Caco-2 (cell line): ENCODE results near the gene CENPVL1. TPM values are rescaled to one million over a fixed set of nuclear protein-coding genes. Genes with fewer than 3 reads are reported as not detected.

Experiments used
- BruUV-seq: library from RNA; stranded (reverse); fragments of 400-500 nt; replicated peaks from 2 replicates; lab custom pipeline; 2021; lab: Mats Ljungman, UMichigan
- CTCF ChIA-PET: fragments of 300-600 bp; sonication (Branson Sonifier 250); formaldehyde crosslinking; loops from one replicate; lab custom pipeline; 2022; ENCODE audit warnings: antibody characterized with exemption; lab: Charles Lee
- POLR2A ChIA-PET: fragments of 300-600 bp; sonication (Branson Sonifier 250); formaldehyde crosslinking; loops from one replicate; lab custom pipeline; 2022; ENCODE audit warnings: antibody characterized with exemption; lab: Charles Lee
- DNase-seq, 2 experiments: peaks; one replicate each; pipeline versions ENCODE4 v3.0.0 to v3.0.0-alpha.2; 2020 to 2022
- H3K27me3 ChIP-seq: replicated peaks from 2 replicates; pipeline ENCODE4 v1.6.0; 2011; ENCODE audit warnings: low read length; ENCODE audit not compliant: control insufficient read depth, insufficient read depth
- H3K36me3 ChIP-seq: 2 replicates; pipeline ENCODE4 v1.5.1; 2011; ENCODE audit warnings: low read length; ENCODE audit not compliant: control insufficient read depth, insufficient read depth
- H3K4me1 ChIP-seq: fragments of 250-450 bp; sonication (Bioruptor Pico); 2 replicates; pipeline ENCODE4 v1.5.1; 2020; ENCODE audit warnings: mild to moderate bottlenecking
- H3K4me3 ChIP-seq: 2 replicates; pipeline ENCODE4 v1.5.1; 2011; ENCODE audit warnings: low read depth, mild to moderate bottlenecking, control low read depth, low read length
- H3K9me3 ChIP-seq: fragments of 250-450 bp; sonication (Bioruptor Pico); 2 replicates; pipeline ENCODE4 v1.5.1; 2020; ENCODE audit warnings: mild to moderate bottlenecking, moderate library complexity
- H3K27ac Mint-ChIP-seq: one replicate; pipeline ENCODE4 v1.8.0; 2022; ENCODE audit warnings: mixed read lengths; ENCODE audit not compliant: unreplicated experiment
- H3K27me3 Mint-ChIP-seq: one replicate; pipeline ENCODE4 v1.8.0; 2022; ENCODE audit warnings: mixed read lengths; ENCODE audit not compliant: insufficient read depth, unreplicated experiment
- H3K36me3 Mint-ChIP-seq: one replicate; pipeline ENCODE4 v1.8.0; 2022; ENCODE audit warnings: mild to moderate bottlenecking, mixed read lengths; ENCODE audit not compliant: insufficient read depth, unreplicated experiment
- H3K4me1 Mint-ChIP-seq: one replicate; pipeline ENCODE4 v1.8.0; 2022; ENCODE audit warnings: low read depth, mixed read lengths; ENCODE audit not compliant: unreplicated experiment
- H3K4me3 Mint-ChIP-seq: one replicate; pipeline ENCODE4 v1.8.0; 2022; ENCODE audit warnings: mild to moderate bottlenecking, moderate library complexity, mixed read lengths; ENCODE audit not compliant: unreplicated experiment
- H3K9me3 Mint-ChIP-seq: one replicate; pipeline ENCODE4 v1.8.0; 2022; ENCODE audit warnings: mixed read lengths; ENCODE audit not compliant: unreplicated experiment
- intact Hi-C: fragments of 100-400 bp; cut with micrococcal nuclease; formaldehyde crosslinking; loops from one replicate; pipeline ENCODE4 v1.10.0; 2022; ENCODE audit not compliant: unreplicated experiment
- total RNA-seq: library from RNA; stranded (reverse); gene quantifications from 2 replicates; pipeline ENCODE4 v1.2.3, GENCODE V29; 2022
- TF ChIP-seq, protein P1 (sequence below), 2 experiments: fragments of 200-600 bp in 1 of 2; IDR thresholded peaks; 1 replicate in 1 of 2; 2 replicates in 1 of 2; pipeline versions ENCODE4 v1.5.1 to v1.8.0; 2011 to 2022; ENCODE audit warnings: antibody characterized with exemption in 1 of 2, control low read depth in 1 of 2, inconsistent platforms in 1 of 2, low read depth in 1 of 2, low read length in 1 of 2, mild to moderate bottlenecking in 1 of 2, moderate library complexity in 1 of 2; ENCODE audit not compliant: insufficient read depth in 1 of 2, severe bottlenecking in 1 of 2, unreplicated experiment in 1 of 2

CENPVL1 gene
- total RNA-seq, 1 experiment from 2014 or later: not detected

DNA sequence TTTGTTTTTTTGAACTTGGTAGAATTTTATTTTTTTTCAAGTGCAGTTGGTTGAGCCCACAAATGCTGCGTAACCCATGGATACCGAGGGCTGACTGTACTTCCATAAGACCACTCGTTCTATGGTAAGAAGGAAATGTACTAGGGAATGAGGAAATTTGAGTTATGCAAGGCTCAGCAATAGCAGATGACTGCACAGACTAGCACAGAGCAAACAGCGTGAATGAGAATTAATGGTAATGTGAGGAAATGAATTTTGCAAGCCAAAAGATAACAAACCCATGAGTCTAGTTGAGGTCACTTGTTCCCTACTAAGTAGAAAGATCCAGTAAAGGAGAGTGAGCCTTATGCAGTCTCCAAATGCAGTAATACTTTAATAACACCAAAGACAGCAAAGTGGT lies 50.3 kb downstream of the CENPVL1 start:
- H3K4me3 ChIP-seq: no peak overlapping the region

More for the DNA sequence above, 50.3 kb downstream of the CENPVL1 start:
- BruUV-seq: no TSS peak
- Mint-ChIP-seq H3K9me3 (no peaks in the 10 kb centered on the region), H3K27ac (no peak overlapping the region), H3K36me3 (no peaks in the 10 kb centered on the region), H3K4me3 (no peak overlapping the region), H3K27me3 (peaks cover 3% of the 10 kb centered on the region), H3K4me1 (no peaks in the 10 kb centered on the region)
- H3K9me3 ChIP-seq: no peaks in the 10 kb centered on the region
- intact Hi-C loops: no loop called here
- POLR2A ChIA-PET: no interaction called here
- no peaks in the 10 kb centered on the region for H3K36me3 ChIP-seq
- H3K4me1 ChIP-seq: no peaks in the 10 kb centered on the region
- DNase-seq: no peak
- TF ChIP-seq, protein P1, sequence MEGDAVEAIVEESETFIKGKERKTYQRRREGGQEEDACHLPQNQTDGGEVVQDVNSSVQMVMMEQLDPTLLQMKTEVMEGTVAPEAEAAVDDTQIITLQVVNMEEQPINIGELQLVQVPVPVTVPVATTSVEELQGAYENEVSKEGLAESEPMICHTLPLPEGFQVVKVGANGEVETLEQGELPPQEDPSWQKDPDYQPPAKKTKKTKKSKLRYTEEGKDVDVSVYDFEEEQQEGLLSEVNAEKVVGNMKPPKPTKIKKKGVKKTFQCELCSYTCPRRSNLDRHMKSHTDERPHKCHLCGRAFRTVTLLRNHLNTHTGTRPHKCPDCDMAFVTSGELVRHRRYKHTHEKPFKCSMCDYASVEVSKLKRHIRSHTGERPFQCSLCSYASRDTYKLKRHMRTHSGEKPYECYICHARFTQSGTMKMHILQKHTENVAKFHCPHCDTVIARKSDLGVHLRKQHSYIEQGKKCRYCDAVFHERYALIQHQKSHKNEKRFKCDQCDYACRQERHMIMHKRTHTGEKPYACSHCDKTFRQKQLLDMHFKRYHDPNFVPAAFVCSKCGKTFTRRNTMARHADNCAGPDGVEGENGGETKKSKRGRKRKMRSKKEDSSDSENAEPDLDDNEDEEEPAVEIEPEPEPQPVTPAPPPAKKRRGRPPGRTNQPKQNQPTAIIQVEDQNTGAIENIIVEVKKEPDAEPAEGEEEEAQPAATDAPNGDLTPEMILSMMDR (IDR thresholded peaks at IDR 0.05; ENCODE audit: insufficient read depth in 1 of 2, low read depth in 1 of 2, low read length in 1 of 2, severe bottlenecking in 1 of 2, unreplicated experiment in 1 of 2): no peak
- CTCF ChIA-PET: no interaction called here
- H3K27me3 ChIP-seq: no peaks in the 10 kb centered on the region

Other genes with a start within 250 kb of the CENPVL1 start
- gene NUDT11, start 213.9 kb upstream of the CENPVL1 start, total RNA-seq: not detected in 2 replicates
- gene CENPVL3, start 91.6 kb upstream of the CENPVL1 start, total RNA-seq: not detected in 2 replicates
- gene CENPVL2, start 27.7 kb upstream of the CENPVL1 start, total RNA-seq: not detected in 2 replicates
- 7.3 TPM in 2 replicates for gene GSPT2, start 32.9 kb downstream of the CENPVL1 start, total RNA-seq
- 163 and 174 TPM in 2 replicates for gene MAGED1, start 183.1 kb downstream of the CENPVL1 start, total RNA-seq